Neural progenitor cell (in vitro differentiated cells): Measurements from ENCODE around the gene COQ5. TPM values are rescaled to one million over a fixed set of nuclear protein-coding genes. Genes with fewer than 3 reads are reported as not detected.
"Not testable (repeated sequence)": the region's sequence is repeated elsewhere in the genome, so short reads cannot be mapped to it uniquely, and the experiment has no call there.

ENCODE experiments used
- DNase-seq: peaks from one replicate; pipeline ENCODE4 v3.0.0-alpha.2; 2016; ENCODE audit warnings: low spot score
- H2AFZ ChIP-seq: fragments of 200-600 bp; sonication (generic); replicated peaks from 2 replicates; pipeline ENCODE4 v1.6.1; 2016; ENCODE audit warnings: antibody characterized with exemption
- H3F3A ChIP-seq: fragments of 200-600 bp; sonication (generic); 2 replicates; pipeline ENCODE4 v1.6.1; 2016; ENCODE audit warnings: antibody characterized with exemption, low read depth
- H3K27ac ChIP-seq: fragments of 200-600 bp; sonication (generic); 2 replicates; pipeline ENCODE4 v1.5.1; 2016; ENCODE audit warnings: mild to moderate bottlenecking
- H3K27me3 ChIP-seq: fragments of 200-600 bp; sonication (generic); 2 replicates; pipeline ENCODE4 v1.6.1; 2016; ENCODE audit warnings: mild to moderate bottlenecking, moderate library complexity
- H3K36me3 ChIP-seq: fragments of 200-600 bp; sonication (generic); 2 replicates; pipeline ENCODE4 v1.5.1; 2016
- H3K4me1 ChIP-seq: fragments of 200-600 bp; sonication (generic); 2 replicates; pipeline ENCODE4 v1.6.1; 2016; ENCODE audit warnings: mixed run types
- H3K4me2 ChIP-seq: fragments of 200-600 bp; sonication (generic); 2 replicates; pipeline ENCODE4 v1.6.1; 2016
- H3K4me3 ChIP-seq: fragments of 200-600 bp; sonication (generic); 2 replicates; pipeline ENCODE4 v1.5.1; 2016
- H3K79me2 ChIP-seq: fragments of 200-600 bp; sonication (generic); 2 replicates; pipeline ENCODE4 v1.6.1; 2016; ENCODE audit warnings: low read depth
- H3K9ac ChIP-seq: fragments of 200-600 bp; sonication (generic); 2 replicates; pipeline ENCODE4 v1.6.1; 2016
- H3K9me3 ChIP-seq: fragments of 200-600 bp; sonication (generic); 2 replicates; pipeline ENCODE4 v1.5.1; 2016; ENCODE audit warnings: low read depth
- H4K20me1 ChIP-seq: fragments of 200-600 bp; sonication (generic); 2 replicates; pipeline ENCODE4 v1.6.1; 2016; ENCODE audit warnings: low read depth
- H3K27ac Mint-ChIP-seq: 3 replicates; pipeline ENCODE4 v1.8.0; 2021; ENCODE audit warnings: mixed read lengths
- H3K27me3 Mint-ChIP-seq: 2 replicates; pipeline ENCODE4 v1.8.0; 2022; ENCODE audit warnings: low read depth, mild to moderate bottlenecking, inconsistent platforms, moderate library complexity, mixed read lengths; ENCODE audit not compliant: insufficient read depth
- H3K36me3 Mint-ChIP-seq: 3 replicates; pipeline ENCODE4 v1.8.0; 2021; ENCODE audit warnings: mixed read lengths
- H3K4me1 Mint-ChIP-seq: 3 replicates; pipeline ENCODE4 v1.8.0; 2021; ENCODE audit warnings: mixed read lengths
- H3K4me3 Mint-ChIP-seq: 3 replicates; pipeline ENCODE4 v1.8.0; 2021; ENCODE audit warnings: mild to moderate bottlenecking, moderate library complexity, mixed read lengths
- H3K9me3 Mint-ChIP-seq: 3 replicates; pipeline ENCODE4 v1.8.0; 2020; ENCODE audit warnings: mixed read lengths
- CTCF ChIP-seq: fragments of 200-600 bp; sonication (generic); IDR thresholded peaks from 2 replicates; pipeline ENCODE4 v1.5.1; 2017; ENCODE audit warnings: antibody characterized with exemption, mild to moderate bottlenecking
- EZH2 ChIP-seq: fragments of 200-600 bp; sonication (generic); IDR thresholded peaks from 2 replicates; pipeline ENCODE4 v1.6.1; 2017; ENCODE audit warnings: antibody characterized with exemption, mild to moderate bottlenecking, moderate library complexity
- EZH2phosphoT487 ChIP-seq: fragments of 200-600 bp; sonication (generic); IDR thresholded peaks from 2 replicates; pipeline ENCODE4 v1.6.1; 2017; ENCODE audit warnings: antibody characterized with exemption
- total RNA-seq: library from RNA; depleted of rRNA; stranded (reverse); fragments of >200 nt; gene quantifications from 2 replicates; pipeline ENCODE4 v1.2.3, GENCODE V29; 2015; ENCODE audit warnings: low replicate concordance

Gene COQ5
- total RNA-seq, 1 donor from 2014 or later: 72.7 TPM

GRCh38 chr12:120490325-120490724, 38.6 kb downstream of the COQ5 start:
- Histone ChIP-seq H3K79me2 (peaks cover 6% of the 10 kb centered on the region), H3K4me2 (no peak overlapping the region), H3K27me3 (no peaks in the 10 kb centered on the region), H3K36me3 (no peaks in the 10 kb centered on the region), H3K9ac (no peak overlapping the region), H3F3A (peaks cover 10% of the 10 kb centered on the region), H3K4me3 (no peak overlapping the region), H3K27ac (no peak overlapping the region), H2AFZ (no peak overlapping the region), H3K9me3 (no peaks in the 10 kb centered on the region), H3K4me1 (no peaks in the 10 kb centered on the region), H4K20me1 (no peaks in the 10 kb centered on the region)
- Mint-ChIP-seq H3K27me3 (no peaks in the 10 kb centered on the region), H3K9me3 (no peaks in the 10 kb centered on the region), H3K4me3 (no peak overlapping the region), H3K36me3 (peaks cover 16% of the 10 kb centered on the region), H3K27ac (peak overlapping the region; percentile 12), H3K4me1 (peaks cover 17% of the 10 kb centered on the region)
- TF ChIP-seq CTCF (no peak), EZH2 (no peak), EZH2phosphoT487 (no peak)
- DNase-seq: no peak

- Mint-ChIP-seq H3K9me3 (no peaks in the 10 kb centered on the region), H3K27me3 (peaks cover under 1% of the 10 kb centered on the region), H3K4me1 (peaks cover 8% of the 10 kb centered on the region), H3K27ac (no peak overlapping the region), H3K4me3 (no peak overlapping the region), H3K36me3 (peaks cover 16% of the 10 kb centered on the region)
- Histone ChIP-seq H3K4me2 (no peak overlapping the region), H3K4me1 (no peaks in the 10 kb centered on the region), H3K27ac (no peak overlapping the region), H3K9me3 (no peaks in the 10 kb centered on the region), H3K27me3 (no peaks in the 10 kb centered on the region), H3K9ac (no peak overlapping the region), H3K36me3 (no peaks in the 10 kb centered on the region), H3K4me3 (no peak overlapping the region), H3K79me2 (peaks cover 1% of the 10 kb centered on the region), H2AFZ (no peak overlapping the region), H3F3A (no peaks in the 10 kb centered on the region), H4K20me1 (no peaks in the 10 kb centered on the region)
- DNase-seq: no peak
- TF ChIP-seq EZH2phosphoT487 (no peak), EZH2 (no peak), CTCF (no peak)
These were observed 39.9 kb downstream of the COQ5 start for GRCh38 chr12:120489018-120489417.

GRCh38 chr12:120488057-120488640, 40.8 kb downstream of the COQ5 start:
- no peak overlapping the region for H3K27ac ChIP-seq

GRCh38 chr12:120487552-120487951, 41.4 kb downstream of the COQ5 start:
- H3K4me1 ChIP-seq, H4K20me1 ChIP-seq, H3K79me2 ChIP-seq, H3K9ac ChIP-seq, H3K27ac ChIP-seq, DNase-seq, H3K4me3 ChIP-seq, H3K4me3 Mint-ChIP-seq, H3K27me3 ChIP-seq, H2AFZ ChIP-seq, H3K4me1 Mint-ChIP-seq, H3K36me3 ChIP-seq, H3K27me3 Mint-ChIP-seq, H3F3A ChIP-seq, H3K9me3 ChIP-seq, H3K4me2 ChIP-seq, H3K9me3 Mint-ChIP-seq: not testable (repeated sequence)
- Mint-ChIP-seq H3K36me3 (peaks cover 16% of the 10 kb centered on the region), H3K27ac (peak overlapping the region; percentile 76)

More at GRCh38 chr12:120488057-120488640, 40.8 kb downstream of the COQ5 start:
- Histone ChIP-seq H3K4me3 (no peak overlapping the region), H3K4me1 (no peaks in the 10 kb centered on the region), H3K4me2 (no peak overlapping the region), H3K9ac (no peak overlapping the region), H3K27me3 (no peaks in the 10 kb centered on the region), H3K9me3 (no peaks in the 10 kb centered on the region), H3K79me2 (no peaks in the 10 kb centered on the region), H3F3A (no peaks in the 10 kb centered on the region), H2AFZ (no peak overlapping the region), H4K20me1 (no peaks in the 10 kb centered on the region), H3K36me3 (no peaks in the 10 kb centered on the region)
- no peak for DNase-seq
- no peak overlapping the region for H3K4me3 Mint-ChIP-seq
- H3K4me1 Mint-ChIP-seq: peaks cover 8% of the 10 kb centered on the region
- TF ChIP-seq CTCF (no peak), EZH2phosphoT487 (no peak), EZH2 (no peak)
- no peak overlapping the region for H3K27ac Mint-ChIP-seq
- peaks cover 16% of the 10 kb centered on the region for H3K36me3 Mint-ChIP-seq
- peaks cover 3% of the 10 kb centered on the region for H3K27me3 Mint-ChIP-seq
- H3K9me3 Mint-ChIP-seq: no peaks in the 10 kb centered on the region
